Activated T-cell treated with anti-CD3 and anti-CD28 coated beads, Interleukin-2, amount 50 U/mL, for 4 hours (primary cell): ENCODE results near the gene SGO1. TPM values are rescaled to one million over a fixed set of nuclear protein-coding genes. Genes with fewer than 3 reads are reported as not detected.

Experiments used
- ATAC-seq, 2 donors: fragments of 200-7000 bp; cut with Tn5 transposase; one replicate each; pipeline ENCODE4 v1.10.0; 2021
- DNase-seq: peaks from one replicate; pipeline ENCODE4 v3.0.0-alpha.2; 2020
- H3K27me3 Mint-ChIP-seq: one replicate; pipeline ENCODE4 v1.8.0; 2021; ENCODE audit warnings: low read depth, mixed read lengths
- H3K36me3 Mint-ChIP-seq: one replicate; pipeline ENCODE4 v1.8.0; 2022; ENCODE audit warnings: mixed read lengths; ENCODE audit not compliant: insufficient read depth
- H3K4me1 Mint-ChIP-seq: one replicate; pipeline ENCODE4 v1.8.0; 2021; ENCODE audit warnings: low read depth, mixed read lengths
- H3K4me3 Mint-ChIP-seq: one replicate; pipeline ENCODE4 v1.8.0; 2021; ENCODE audit warnings: mild to moderate bottlenecking, moderate library complexity, mixed read lengths
- H3K9me3 Mint-ChIP-seq: one replicate; pipeline ENCODE4 v1.8.0; 2021; ENCODE audit warnings: mixed read lengths
- total RNA-seq, 3 donors: library from RNA; stranded (reverse); gene quantifications; one replicate each; pipeline ENCODE4 v1.2.1, GENCODE V29; 2021

The SGO1 gene
- total RNA-seq, 3 donors from 2014 or later, result 6.5 to 9.2 (median 7.7) TPM

DNA sequence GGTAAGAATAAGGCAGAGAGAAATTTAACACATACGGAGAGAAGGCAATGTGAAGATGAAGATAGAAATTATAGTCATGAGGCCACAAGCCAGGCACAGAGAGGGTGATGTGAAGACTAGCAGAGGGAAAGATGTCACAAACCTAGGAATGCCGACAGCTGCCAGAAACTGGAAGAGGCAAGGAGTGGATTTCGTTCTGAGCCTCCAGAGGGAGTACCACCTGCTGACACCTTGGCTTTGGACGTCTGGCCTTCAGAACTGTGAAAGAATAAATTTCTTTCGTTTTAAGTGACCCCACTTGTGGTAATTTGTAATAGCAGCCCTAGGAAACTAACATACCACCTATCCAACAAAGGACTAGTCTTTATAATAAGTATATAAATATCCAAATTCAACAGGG lies 5.0 kb upstream of the SGO1 start:
- H3K27me3 Mint-ChIP-seq, result no peaks in the 10 kb centered on the region
- H3K4me1 Mint-ChIP-seq, result no peaks in the 10 kb centered on the region
- H3K4me3 Mint-ChIP-seq, result no peak overlapping the region
- H3K36me3 Mint-ChIP-seq, result no peaks in the 10 kb centered on the region
- DNase-seq (no peak), ATAC-seq (no peak)
- no peaks in the 10 kb centered on the region for H3K9me3 Mint-ChIP-seq

DNA sequence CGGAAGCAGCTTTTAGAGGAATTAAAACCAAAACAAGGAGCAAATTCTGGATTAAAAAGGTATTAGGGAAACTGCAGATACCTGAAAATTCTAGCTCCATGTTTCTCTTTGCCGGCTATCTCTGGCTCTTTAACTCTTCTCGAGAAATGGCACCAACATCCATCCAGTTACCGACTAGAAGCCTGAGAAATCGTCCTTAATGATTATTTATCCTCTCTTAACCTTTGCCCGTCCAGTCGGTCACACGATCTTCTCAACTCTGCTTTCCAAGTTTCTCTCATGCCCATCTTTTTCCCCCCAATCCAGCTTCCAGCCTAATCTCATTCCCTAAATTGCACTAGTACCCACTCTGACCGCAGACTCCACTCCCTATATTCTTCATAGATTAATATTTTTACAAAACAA lies 596 bp upstream of the SGO1 start:
- Mint-ChIP-seq H3K27me3 (no peaks in the 10 kb centered on the region), H3K36me3 (no peaks in the 10 kb centered on the region), H3K9me3 (no peaks in the 10 kb centered on the region), H3K4me1 (no peaks in the 10 kb centered on the region), H3K4me3 (no peak overlapping the region)
- ATAC-seq (no peak), DNase-seq (no peak)

DNA sequence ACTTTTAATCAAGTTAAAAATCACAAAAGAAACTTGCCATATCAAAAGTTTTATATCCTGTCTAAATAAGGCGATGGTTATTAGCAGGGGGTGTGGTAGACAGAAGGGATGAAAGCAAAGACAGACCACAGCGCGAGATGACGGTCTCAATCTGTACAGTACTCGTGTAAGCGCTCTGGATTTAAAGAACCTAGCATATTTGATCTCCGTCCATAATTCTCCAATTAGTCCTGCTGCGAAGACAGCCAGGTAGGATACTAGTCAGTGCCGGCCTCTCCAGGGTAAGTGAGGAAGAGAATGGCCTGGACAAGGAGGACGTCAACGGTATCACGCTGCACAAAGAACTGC lies 701 bp downstream of the SGO1 start:
- H3K27me3 Mint-ChIP-seq, result no peaks in the 10 kb centered on the region
- no peaks in the 10 kb centered on the region for H3K4me1 Mint-ChIP-seq
- H3K36me3 Mint-ChIP-seq, result peaks cover 1% of the 10 kb centered on the region
- H3K4me3 Mint-ChIP-seq, result no peak overlapping the region
- no peaks in the 10 kb centered on the region for H3K9me3 Mint-ChIP-seq
- ATAC-seq (no peak), DNase-seq (no peak)

DNA sequence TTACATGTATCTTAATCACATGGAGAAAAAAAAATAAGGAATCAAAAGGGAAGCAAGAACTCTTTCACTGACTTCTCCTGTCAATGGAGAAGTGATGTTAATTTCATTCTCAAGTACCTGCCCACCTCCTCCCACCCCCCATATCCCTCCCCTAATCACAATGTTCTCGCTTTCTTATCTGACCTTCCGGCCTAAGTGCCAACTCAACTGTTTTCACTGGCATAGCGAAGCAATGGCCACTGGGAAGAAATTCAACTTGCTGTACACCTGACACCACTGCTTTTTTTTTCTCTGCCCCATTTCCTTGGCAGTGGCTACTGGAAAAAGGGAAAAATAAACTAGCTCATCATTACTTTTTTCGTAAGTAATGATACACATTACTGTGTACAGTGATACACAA lies 3.8 kb downstream of the SGO1 start:
- no peaks in the 10 kb centered on the region for H3K27me3 Mint-ChIP-seq
- DNase-seq, result no peak
- no peak overlapping the region for H3K4me3 Mint-ChIP-seq
- no peaks in the 10 kb centered on the region for H3K4me1 Mint-ChIP-seq
- ATAC-seq, result no peak
- H3K9me3 Mint-ChIP-seq, result no peaks in the 10 kb centered on the region
- H3K36me3 Mint-ChIP-seq, result peaks cover 4% of the 10 kb centered on the region

DNA sequence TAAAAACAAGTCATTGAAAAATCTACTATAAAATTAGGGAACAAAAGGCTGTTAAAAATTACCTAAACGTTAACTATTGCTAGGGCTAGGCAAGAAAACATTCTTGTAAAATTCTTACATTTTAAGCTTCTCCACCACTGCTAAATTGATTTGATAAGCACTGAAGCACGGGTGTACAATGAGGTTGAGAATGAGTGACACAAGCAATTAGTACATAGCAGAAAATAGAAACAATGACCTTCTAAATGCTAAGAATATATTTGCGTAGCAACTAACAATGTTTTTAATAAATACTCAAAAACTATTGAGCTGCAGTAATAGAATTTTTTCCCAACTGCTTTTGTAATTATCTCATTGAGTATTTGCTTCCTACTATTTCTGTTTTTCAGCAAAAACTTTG lies 4.7 kb downstream of the SGO1 start:
- ATAC-seq (no peak), DNase-seq (no peak)
- no peaks in the 10 kb centered on the region for H3K9me3 Mint-ChIP-seq
- H3K4me1 Mint-ChIP-seq, result no peaks in the 10 kb centered on the region
- no peak overlapping the region for H3K4me3 Mint-ChIP-seq
- peaks cover 4% of the 10 kb centered on the region for H3K36me3 Mint-ChIP-seq
- no peaks in the 10 kb centered on the region for H3K27me3 Mint-ChIP-seq

GRCh38 chr3:20173844-20174410 lies 12.1 kb downstream of the SGO1 start:
- H3K9me3 Mint-ChIP-seq, result no peaks in the 10 kb centered on the region
- DNase-seq, result no peak
- H3K4me3 Mint-ChIP-seq, result no peak overlapping the region
- no peak for ATAC-seq
- no peaks in the 10 kb centered on the region for H3K27me3 Mint-ChIP-seq
- H3K4me1 Mint-ChIP-seq, result no peaks in the 10 kb centered on the region
- peaks cover 12% of the 10 kb centered on the region for H3K36me3 Mint-ChIP-seq

DNA sequence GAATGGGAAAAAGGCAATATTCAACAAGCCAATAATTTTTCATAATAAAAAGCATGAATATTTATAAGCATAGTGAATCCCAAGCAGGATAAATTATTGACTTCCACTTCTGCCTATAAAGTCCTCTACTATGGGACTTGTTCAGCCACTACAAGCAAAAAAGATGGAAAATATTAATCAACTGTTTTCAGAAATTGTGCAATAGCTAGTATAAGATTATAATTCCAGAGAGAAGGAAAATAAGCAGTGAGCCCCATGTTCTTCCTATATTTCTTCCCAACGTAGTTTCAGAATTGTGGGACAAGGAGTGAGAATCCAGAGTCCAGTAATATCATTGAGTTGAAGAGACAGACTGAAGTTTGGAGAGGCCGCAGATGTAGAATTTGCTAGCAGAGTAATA lies 24.3 kb downstream of the SGO1 start:
- Mint-ChIP-seq H3K36me3 (no peaks in the 10 kb centered on the region), H3K4me1 (peaks cover 21% of the 10 kb centered on the region), H3K4me3 (no peak overlapping the region), H3K27me3 (no peaks in the 10 kb centered on the region), H3K9me3 (no peaks in the 10 kb centered on the region)
- DNase-seq, result no peak
- no peak for ATAC-seq

- H3K36me3 Mint-ChIP-seq, result peaks cover 2% of the 10 kb centered on the region
- no peak overlapping the region for H3K4me3 Mint-ChIP-seq
- no peak for ATAC-seq
- H3K4me1 Mint-ChIP-seq, result peaks cover 21% of the 10 kb centered on the region
- H3K27me3 Mint-ChIP-seq, result no peaks in the 10 kb centered on the region
- DNase-seq, result no peak
- no peaks in the 10 kb centered on the region for H3K9me3 Mint-ChIP-seq
Measured at GRCh38 chr3:20160230-20160629, 25.8 kb downstream of the SGO1 start.

DNA sequence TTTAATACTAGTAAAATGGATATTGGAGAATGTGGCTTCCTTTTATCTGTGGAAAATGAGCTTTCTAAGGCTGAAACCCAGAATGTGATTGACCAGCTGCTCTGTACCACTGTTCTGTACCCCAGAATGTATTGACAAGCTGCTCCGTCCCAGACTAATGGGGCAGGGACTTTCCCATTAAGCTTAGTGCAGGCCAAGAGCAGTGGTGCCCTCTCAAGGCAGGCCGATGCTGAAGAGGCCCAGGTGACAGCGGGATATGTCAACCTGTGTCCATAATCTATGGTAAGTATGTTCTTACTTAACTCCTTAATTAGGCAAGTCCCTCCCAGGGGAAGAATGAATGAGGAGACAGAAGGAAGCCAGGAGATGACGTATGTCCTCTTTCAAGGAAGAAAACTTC lies 31.1 kb downstream of the SGO1 start:
- DNase-seq (no peak), ATAC-seq (no peak)
- Mint-ChIP-seq H3K4me1 (peaks cover 6% of the 10 kb centered on the region), H3K4me3 (no peak overlapping the region), H3K9me3 (no peaks in the 10 kb centered on the region), H3K27me3 (no peaks in the 10 kb centered on the region), H3K36me3 (peaks cover 13% of the 10 kb centered on the region)

- H3K4me3 Mint-ChIP-seq, result no peak overlapping the region
- no peaks in the 10 kb centered on the region for H3K9me3 Mint-ChIP-seq
- no peaks in the 10 kb centered on the region for H3K4me1 Mint-ChIP-seq
- DNase-seq (no peak), ATAC-seq (no peak)
- peaks cover 15% of the 10 kb centered on the region for H3K36me3 Mint-ChIP-seq
- H3K27me3 Mint-ChIP-seq, result no peaks in the 10 kb centered on the region
Measured at GRCh38 chr3:20154078-20154477, 31.9 kb downstream of the SGO1 start.

DNA sequence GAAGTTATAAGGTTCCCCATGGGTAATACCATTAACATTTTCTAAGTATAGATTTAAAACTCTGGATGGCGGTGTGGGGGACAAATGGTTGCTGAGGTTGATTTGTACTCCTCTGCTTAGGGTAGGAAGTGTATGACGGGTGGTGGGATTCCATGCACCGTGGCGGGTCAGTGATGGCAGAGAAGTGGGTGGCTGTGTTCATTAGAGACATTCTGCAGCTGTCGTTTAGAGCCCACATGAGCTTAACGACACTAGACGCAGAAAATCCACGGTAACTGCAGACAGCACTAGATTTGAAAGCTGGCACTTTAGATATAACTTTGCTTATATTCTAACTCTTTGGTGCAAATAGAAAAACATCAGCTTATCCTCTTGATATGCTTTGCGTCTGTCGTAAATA lies 37.5 kb downstream of the SGO1 start:
- Mint-ChIP-seq H3K9me3 (no peaks in the 10 kb centered on the region), H3K4me3 (no peak overlapping the region), H3K27me3 (no peaks in the 10 kb centered on the region), H3K36me3 (peaks cover 34% of the 10 kb centered on the region), H3K4me1 (no peaks in the 10 kb centered on the region)
- ATAC-seq (no peak), DNase-seq (no peak)

DNA sequence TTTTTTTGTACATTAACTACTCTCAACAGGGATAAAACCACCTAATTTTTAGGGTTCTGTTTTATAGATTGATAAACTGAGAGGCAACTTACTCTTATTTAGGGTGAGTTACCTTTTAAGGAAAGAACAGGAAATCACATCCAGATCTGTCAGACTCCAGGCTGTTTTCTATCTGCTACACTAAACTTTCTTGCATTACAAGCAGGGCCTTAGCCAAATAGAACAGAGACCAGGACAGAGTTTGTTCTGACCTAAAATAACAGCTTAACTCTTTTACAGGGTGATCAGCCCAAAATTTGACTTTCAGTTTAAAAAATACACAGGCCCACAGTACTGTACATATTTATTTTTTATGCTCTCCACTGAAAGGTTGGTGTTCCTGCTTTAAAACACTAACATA lies 38.6 kb downstream of the SGO1 start:
- no peaks in the 10 kb centered on the region for H3K4me1 Mint-ChIP-seq
- peaks cover 45% of the 10 kb centered on the region for H3K36me3 Mint-ChIP-seq
- no peak overlapping the region for H3K4me3 Mint-ChIP-seq
- DNase-seq (no peak), ATAC-seq (no peak)
- H3K9me3 Mint-ChIP-seq, result no peaks in the 10 kb centered on the region
- no peaks in the 10 kb centered on the region for H3K27me3 Mint-ChIP-seq

DNA sequence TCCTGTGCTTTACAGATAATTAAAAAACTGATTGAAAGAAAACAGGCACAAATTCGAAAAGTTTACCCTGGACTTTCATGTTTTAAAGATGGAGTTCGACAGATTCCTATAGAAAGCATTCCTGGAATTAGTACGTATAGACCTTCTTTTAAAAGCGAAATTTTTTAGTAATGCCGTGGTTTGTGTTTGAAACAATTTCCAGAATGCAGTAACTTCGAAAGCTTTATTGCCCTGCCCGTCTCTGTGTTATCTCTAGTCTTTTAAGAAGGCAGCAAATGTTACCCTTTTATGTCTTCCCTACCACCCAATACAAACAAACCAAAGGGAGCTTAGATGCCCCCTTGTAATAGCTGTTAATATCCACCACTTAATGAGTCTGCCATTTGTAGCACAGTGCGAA lies 39.7 kb downstream of the SGO1 start:
- peaks cover 49% of the 10 kb centered on the region for H3K36me3 Mint-ChIP-seq
- no peaks in the 10 kb centered on the region for H3K9me3 Mint-ChIP-seq
- DNase-seq (no peak), ATAC-seq (no peak)
- H3K27me3 Mint-ChIP-seq, result no peaks in the 10 kb centered on the region
- no peak overlapping the region for H3K4me3 Mint-ChIP-seq
- no peaks in the 10 kb centered on the region for H3K4me1 Mint-ChIP-seq

DNA sequence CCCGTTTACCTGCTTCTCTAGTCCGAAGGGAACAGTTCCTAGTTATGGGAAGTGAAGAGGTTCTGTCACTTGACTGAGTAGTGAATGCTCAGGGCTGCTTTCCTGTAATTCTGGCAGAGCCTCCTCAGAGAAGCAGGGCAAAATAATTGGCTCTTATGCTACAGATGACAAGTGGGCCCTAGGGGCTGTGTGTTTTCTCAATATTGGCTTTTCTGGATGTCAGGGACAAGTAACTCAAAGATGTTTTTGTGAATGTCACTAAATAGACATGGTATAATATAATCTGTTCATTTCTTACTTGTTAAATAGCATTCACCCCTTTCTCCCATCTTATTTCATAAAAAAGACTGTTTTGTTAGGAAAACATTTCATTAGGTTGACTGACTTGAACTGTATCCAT lies 40.1 kb downstream of the SGO1 start:
- H3K4me3 Mint-ChIP-seq, result no peak overlapping the region
- peaks cover 51% of the 10 kb centered on the region for H3K36me3 Mint-ChIP-seq
- no peaks in the 10 kb centered on the region for H3K9me3 Mint-ChIP-seq
- ATAC-seq, result no peak
- no peak for DNase-seq
- no peaks in the 10 kb centered on the region for H3K27me3 Mint-ChIP-seq
- H3K4me1 Mint-ChIP-seq, result no peaks in the 10 kb centered on the region

GRCh38 chr3:20143519-20143918 lies 42.5 kb downstream of the SGO1 start:
- Mint-ChIP-seq H3K36me3 (peaks cover 52% of the 10 kb centered on the region), H3K27me3 (no peaks in the 10 kb centered on the region), H3K9me3 (no peaks in the 10 kb centered on the region), H3K4me3 (no peak overlapping the region), H3K4me1 (no peaks in the 10 kb centered on the region)
- ATAC-seq, result no peak
- no peak for DNase-seq

DNA sequence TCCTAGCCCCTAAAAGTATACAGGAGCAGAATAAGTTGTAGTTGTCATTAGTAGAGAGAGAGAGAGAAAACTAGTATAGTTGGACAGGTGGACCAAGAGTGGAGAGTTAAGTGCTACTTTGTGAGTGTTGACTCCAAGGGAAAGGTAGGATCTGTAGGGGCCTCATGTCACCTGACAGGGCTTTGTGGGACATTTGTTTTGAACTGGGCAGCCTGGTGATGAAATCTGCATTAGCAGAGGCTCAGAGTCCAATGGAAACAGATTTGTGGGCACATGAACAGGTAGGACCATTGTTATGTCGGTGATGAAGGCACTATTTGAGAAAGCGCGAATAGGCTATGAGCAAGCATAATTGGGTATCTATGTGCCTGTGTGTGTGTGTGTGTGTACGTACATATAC lies 43.5 kb downstream of the SGO1 start:
- H3K9me3 Mint-ChIP-seq, result no peaks in the 10 kb centered on the region
- peaks cover 45% of the 10 kb centered on the region for H3K36me3 Mint-ChIP-seq
- H3K27me3 Mint-ChIP-seq, result no peaks in the 10 kb centered on the region
- ATAC-seq (no peak), DNase-seq (no peak)
- no peaks in the 10 kb centered on the region for H3K4me1 Mint-ChIP-seq
- no peak overlapping the region for H3K4me3 Mint-ChIP-seq
